NAMALWA (cell line): ENCODE data around the gene TNFRSF13B.
"Not testable (repeated sequence)": the region's sequence is repeated elsewhere in the genome, so short reads cannot be mapped to it uniquely, and the experiment has no call there.

Experiments used
- DNase-seq: peaks from one replicate; pipeline ENCODE4 v3.0.0-alpha.2; 2015; ENCODE audit warnings: low spot score

TNFRSF13B gene

DNA sequence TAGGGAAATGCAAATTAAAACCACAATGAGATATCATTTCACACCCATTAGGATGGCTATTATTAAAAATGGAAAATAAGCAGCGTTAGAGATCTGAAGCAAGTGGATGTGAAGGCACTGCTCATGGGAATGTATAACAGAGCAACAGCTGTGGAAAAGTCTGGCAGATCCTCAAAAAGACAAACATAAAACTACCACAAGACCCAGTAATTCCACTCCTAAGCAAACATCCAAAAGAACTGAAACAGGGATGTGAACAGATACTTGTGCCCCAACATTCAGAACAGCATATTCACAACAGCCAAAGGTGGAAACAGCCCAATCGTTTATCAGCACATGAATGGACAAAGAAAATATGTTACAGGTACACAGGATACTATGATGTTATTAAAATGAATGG lies 10.9 kb downstream of the TNFRSF13B start:
- DNase-seq: not testable (repeated sequence)

DNA sequence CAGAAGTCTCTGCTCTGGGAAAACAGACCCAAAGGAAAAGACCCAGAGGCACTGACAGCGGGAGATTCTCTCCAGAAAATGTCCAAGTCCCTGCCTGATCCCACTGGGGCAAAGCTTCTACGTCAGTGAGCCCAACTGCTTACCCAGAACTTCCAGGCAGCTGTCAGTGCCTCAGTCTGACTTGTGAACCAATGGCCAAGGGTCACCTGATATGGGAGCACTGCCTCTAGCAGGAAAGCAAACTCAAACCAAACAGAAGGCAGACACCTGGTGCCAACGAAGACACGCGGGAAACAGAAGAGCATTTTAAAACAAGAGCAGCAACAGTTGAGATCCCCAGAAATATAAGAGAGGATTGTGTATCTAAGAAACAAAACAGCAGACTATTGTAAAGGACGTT lies 16.9 kb downstream of the TNFRSF13B start:
- not testable (repeated sequence) for DNase-seq

DNA sequence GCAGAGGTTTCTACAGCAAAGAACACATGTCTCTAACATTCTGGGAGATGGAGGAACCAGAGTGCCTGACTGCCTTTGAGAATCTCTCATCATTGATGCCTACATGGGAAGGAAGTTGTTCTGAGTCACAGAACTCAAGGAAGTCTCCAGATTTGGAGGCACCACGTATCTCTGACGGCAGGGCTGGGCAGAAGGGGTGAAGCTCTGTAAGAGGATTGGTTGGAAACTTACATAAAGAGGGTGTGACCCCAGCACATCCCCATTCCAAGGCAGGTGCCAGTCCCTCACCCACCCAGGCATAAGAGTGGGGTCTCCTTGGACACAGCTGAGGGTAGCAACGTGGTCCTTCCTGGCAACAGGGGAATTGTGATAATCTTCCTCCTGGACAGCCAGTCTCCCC lies 17.4 kb downstream of the TNFRSF13B start:
- DNase-seq: no peak

DNA sequence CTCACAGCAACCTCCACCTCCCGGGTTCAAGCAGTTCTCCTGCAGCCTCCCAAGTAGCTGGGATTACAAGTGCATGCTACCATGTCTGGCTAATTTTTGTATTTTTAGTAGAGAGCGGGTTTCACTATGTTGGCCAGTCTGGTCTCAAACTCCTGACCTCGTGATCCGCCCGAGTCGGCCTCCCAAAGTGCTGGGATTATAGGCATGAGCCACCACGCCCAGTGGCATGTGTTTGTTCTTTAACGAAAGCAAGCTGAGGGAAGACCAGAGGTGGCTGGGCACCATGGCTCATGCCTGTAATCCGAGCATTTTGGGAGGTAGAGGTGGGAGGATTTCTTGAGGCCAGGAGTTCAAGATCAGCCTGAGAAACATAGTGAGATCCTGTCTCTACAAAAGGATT lies 18.1 kb downstream of the TNFRSF13B start:
- no peak for DNase-seq

DNA sequence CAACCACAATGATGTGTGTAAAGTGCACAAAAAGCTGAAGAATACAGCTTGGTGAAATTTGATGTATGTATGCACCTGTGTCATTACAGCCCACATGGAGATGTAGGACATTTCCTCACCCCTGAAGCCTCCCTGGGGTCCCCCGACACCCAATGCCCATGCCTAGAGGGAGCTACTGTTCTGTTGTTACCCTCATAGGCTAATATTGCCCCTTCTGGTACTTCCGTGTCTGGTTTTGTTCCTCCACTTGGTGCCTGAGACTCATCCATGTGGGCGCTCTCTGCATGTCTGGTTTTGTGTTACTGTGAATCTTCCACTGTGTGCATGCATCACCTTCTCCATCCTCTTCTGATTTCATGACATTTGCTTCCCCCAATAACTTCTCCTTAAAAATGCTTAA lies 18.6 kb downstream of the TNFRSF13B start:
- peak; percentile 9 for DNase-seq

DNA sequence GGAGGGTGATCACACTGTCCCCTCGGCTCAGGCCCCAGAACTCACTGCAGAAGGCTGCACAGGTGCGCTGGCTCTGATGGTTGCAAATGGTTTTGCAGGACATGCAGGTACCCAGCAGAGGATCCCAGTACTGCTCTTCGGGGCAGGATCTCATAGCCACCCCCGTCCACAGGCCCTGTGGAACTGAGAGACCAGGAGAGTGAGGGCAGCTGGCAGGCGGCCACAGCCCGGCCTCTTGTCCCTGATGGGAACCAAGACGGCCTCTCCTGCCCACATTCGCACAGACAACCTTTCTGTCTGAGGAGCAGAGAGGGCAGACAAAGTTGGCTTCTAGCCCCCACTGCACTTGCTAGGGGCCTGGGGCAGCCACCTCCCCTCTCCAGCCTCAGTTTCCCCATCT lies 19.5 kb downstream of the TNFRSF13B start:
- no peak for DNase-seq

DNA sequence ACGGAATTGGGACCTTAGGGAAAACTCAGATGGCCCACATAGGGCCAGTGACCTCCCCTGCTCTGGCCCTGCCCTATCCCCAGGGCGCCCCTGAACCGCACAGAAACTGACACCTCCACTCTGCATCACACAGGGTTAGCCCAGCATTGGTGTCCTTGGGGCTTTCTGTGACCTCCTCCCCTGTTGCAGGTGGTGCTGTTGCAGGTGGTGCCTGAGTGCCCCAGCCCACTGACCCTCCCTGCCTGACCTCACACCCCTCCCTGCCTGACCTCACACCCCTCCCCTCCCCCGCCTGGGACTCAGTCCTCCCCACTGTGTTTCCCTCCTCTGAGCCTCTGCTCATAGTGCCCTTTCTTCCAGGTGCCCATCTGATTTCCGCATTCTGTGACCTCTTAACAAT lies 21.4 kb downstream of the TNFRSF13B start:
- no peak for DNase-seq

DNA sequence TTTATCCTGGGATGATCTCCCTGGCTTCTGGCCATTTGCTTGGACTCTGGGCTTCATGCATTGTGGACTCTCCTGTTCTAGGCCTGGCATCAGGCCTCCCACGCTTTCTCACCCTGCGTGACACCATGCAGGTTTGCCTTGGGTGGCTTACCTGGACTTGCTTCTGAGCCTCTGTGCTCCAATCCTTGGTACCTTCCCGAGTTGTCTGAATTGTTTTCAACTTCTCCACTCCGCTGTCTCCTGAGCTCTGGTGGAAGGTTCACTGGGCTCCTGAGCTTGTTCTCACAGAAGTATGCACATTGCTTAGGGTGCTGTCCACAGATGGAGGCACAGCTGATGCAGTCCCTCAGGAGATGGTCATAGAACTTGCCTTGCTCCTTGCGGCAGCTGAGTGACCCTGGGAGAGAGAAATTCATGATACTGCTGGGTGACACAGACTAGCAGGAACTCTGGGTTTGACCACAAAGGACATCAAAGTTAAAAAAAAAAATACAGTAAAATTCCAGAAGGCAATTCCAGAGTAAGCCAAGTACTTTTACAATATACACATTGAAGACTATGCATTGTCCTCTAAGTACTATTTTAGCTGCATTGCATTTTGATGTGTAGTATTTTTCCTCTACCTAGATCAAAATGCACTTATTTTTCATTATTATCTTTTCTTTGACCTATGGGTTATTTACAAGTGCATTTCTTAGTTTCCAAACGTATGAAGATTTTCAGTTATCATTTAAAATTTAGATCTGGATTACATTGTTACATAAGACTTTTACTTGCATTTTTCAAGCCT lies 23.1 kb downstream of the TNFRSF13B start:
- no peak for DNase-seq

DNA sequence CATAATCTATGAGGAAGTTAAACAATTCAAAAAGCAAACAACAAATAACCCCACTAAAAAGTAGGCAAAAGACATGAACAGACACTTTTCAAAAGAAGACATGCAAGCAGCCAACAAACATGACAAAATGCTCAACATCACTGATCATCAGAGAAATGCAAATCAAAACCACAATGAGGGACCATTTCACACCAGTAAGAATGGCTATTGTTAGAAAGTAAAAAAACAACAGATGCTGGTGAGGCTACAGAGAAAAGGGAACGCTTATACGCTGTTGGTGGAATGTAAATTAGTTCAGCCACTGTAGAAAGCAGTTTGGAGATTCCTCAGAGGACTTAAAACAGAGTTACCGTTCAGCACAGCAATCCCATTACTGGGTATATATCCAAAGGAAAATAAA lies 24.4 kb downstream of the TNFRSF13B start:
- peak; percentile 16 for DNase-seq

DNA sequence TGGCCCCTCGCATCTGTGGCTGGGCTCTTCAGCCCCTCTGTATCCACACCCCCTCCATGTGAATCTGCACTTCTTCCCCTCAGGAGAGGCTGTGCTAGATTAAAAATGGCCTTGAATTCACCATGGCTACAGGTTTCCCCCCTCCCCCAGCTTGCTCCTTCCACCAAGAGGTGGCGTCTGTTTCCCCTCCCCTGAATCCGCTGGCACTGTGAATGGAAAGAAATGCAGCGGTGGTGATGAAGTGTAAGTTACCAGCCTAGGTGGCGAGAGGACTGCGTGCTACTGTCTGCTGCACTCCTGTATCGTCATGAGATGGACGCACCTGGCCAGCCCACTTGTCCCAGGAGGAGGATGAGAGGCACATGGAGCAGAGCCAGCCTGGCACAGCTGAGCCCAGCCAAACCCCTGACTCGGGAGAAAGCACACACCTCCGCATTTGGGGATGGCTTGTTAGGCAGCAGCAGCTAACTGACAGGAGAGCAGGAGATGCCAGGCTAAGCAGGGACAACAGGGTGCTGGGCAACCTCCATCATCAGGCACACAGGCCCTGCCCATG lies 26.2 kb downstream of the TNFRSF13B start:
- DNase-seq: no peak

DNA sequence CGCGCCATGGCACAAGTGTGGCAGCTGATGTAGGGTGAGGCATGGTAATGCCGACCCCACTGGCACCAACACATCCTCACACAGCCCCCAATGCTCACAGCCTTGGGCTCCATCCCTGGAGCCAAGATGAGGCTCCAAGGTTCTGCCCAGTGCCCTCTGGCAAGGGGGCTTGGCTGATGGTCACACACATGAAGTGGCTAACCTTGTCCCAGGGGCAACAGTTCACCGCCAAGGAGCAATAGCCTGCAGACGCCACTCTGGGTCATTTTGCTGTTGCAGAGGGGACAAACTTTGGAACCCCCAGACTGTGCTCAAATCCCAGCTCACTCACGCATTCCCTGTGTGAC lies 26.8 kb downstream of the TNFRSF13B start:
- DNase-seq: no peak

DNA sequence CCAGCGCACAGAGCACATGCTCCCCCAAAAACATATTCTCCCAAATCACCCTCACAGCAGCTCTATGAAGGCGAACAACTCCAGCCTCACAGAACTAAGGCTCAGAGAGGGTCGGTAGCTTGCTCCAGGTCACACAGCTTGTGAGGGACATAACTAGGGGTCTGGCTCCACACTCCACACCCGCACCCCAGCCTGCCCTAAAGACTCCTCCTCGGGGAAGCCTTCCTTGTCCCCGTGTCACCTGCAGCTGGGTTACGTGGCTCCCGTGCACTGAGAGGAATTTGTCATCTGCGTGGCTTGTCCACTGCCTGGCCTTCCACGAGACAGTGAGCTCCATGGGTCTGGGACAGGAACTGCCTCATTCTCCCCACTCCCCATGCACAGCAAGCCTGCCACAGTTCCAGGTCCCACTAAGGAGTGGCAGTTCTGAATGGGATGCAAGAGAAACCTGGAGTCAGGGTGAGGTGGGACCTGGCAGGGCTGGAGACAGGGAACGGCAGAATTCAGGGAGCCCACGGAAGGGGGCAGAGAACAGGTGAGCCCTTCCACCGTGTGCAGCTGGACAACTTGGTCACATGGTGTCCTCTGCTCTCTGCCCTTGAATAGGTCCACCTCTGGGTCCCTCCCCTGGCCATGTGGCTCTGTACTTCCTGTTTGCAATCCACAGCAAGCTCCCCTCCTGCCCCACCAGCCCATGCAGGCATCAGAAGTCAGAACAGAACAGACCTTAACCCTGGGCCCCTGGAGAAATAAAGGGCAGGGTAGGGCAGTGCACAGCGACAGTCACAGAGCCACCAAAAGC lies 27.4 kb downstream of the TNFRSF13B start:
- no peak for DNase-seq

DNA sequence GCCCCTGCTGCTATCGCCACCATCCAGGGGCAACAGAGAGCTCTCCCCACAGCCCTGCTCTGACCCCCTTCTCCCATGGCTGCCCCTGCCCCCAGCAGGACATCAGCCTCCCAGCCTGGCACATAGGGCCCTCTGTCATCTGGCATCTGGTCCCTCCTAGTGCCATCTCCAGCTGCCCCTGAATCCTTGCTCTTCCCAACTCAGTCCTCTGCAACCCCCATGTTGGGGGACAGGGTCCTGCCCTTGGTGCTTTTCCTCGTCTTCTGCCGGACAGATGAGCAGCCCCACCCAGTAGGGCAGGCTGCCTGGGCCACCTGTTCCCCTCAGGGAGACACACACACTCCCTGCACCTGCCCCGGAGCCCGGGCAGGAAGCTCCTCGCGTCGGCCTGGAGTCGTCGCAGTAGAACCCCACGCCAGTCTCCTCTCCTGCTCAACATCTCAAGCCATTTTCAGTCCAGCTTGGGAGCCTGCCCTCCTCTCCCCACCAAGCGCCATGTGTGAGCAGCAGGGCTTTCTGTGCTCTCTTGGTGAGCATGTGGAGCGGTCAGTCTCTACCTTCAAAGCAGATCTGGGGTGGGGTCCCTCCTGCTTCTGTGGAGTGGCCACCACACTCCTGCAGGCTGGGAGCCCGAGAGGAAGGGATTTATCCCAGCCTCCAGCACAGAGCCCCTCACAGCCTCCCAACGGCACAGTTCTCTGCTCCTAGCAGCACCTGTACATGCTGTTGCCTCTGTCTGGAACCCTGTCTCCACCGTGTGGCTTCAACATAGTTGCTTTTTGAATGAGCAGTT lies 28.2 kb downstream of the TNFRSF13B start:
- DNase-seq: no peak

DNA sequence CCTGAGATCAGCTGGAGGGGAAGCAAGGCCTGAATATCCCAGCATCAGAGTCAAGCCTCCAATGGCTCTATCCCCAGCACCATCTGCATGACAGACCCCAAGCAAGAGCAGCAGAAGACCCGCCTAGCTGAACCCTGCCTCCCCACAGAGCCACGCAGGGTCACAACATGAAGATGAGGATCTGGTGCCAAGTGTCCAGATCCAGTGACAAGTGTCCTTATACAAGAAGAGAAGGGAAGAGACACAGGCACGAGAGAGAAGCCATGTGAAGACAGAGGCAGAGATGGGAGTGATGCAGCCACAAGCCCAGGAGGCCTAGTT lies 28.9 kb downstream of the TNFRSF13B start:
- no peak for DNase-seq

DNA sequence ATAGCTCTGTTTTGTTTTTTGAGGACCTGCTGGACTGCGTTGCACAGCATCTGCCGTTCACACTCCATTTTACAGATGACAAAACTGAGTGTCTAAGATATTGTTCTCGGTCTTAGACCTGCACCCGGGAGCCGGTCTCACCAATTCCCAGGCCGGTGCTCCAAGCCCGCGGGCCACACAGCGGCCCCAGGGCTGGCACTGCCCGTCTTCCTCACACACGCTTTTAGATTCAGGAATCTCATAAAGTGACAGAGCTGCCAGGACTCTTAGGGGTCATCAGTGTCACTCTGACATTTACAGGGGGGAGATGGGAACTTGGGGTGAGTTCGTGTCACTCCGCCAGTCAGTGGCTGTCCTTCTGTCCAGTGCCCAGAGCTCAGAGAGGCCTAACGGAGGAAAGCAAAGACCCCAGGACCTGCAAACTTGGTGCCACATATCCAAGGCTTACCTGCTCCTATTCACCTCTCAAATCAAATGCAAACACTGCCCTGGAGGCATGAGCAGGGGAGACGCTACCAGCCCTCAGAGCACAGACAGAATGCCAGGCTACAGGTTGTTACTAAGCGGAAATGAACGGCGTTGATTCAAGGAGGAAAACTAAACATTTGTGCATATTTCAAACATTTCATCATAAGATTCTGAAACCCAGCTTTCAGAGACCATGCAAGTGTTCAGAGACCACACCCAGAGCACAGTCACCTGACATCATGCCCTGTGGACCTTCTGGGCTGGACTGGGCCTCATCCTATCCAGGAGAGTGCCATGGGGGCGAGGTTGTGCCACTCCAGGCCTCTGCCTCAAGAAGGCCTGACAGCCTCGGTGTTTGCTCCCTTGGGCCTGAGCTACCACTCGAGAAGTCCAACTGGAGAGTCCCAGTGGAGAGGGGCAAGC lies 29.5 kb downstream of the TNFRSF13B start:
- no peak for DNase-seq

DNA sequence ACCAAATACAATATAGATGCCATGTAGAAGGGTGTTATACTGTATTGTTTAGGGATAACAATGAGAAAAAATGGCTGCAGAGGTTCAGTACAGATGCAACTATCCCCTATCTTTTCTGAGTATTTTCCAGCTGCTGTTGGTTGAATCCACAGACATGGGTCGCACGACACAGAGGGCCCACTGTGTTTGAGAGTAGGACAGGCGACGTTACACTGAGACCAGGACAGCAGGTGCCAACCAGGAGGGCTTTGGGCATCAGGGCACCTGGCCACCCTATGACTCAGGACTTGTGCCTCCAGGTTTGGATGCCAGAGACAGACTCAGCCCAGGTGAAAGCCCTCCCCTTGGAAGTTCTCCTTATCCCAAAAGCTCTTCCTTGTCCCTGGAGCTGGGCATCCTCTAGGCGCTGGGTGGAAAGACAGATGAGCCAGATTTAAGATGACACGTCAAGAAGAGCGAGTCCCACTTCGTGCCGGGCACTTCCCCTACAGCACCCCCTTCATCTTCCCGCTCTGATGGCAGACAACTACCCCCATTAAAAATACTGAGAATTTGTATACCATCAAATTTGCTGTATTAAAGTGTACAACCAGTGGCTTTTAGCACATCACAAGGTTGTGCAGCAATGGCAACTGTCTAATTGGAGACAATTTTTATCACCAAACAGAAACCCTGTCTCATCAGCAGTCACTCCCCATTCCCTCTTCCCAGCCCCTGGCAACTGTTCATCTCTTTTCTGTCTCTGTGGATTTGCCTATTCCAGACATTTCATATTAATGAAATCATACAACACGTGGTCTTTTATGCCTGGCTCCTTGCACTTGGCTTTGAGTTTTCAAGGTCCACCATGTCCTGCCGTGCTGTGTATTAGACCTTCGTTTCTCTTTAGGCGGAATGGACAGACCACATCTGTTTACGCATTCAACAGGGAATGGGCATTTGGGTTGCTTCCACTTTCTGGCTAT lies 30.6 kb downstream of the TNFRSF13B start:
- DNase-seq: no peak

DNA sequence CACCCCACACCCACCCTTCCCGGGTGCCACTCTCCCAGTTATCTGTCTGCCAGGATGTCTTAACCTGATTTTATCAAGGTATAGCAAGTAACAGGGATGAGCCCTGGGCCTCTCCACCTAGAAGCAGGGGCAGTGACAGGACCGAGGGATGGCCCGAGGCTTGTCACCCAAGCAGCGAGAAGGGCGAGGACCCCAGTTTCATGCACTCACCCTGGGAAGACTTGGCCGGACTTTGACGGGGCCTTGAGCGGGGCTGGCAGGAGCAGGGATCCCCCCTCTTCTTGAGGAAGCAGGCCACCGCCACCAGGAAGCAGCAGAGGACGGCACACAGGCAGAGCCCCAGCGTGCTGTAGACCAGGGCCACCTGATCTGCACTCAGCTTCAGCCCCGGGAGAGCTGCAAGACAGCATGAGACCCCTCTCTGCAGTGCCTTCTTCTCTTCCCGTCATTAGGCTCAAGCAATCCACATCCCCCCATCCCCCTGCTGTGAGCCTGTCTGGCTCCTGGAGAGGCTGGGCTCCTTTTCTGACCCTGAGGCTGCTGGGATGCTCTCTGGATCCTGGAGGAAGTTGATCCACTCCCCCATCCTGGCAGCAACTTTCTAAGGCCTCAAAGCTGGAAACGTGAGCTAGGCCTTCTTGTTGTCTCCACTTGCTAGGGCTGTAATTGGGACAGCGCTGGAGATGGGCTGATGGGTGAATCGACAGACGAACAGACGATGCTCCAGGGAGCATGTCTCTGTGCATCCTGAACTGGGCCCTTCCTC lies 31.6 kb downstream of the TNFRSF13B start:
- no peak for DNase-seq

DNA sequence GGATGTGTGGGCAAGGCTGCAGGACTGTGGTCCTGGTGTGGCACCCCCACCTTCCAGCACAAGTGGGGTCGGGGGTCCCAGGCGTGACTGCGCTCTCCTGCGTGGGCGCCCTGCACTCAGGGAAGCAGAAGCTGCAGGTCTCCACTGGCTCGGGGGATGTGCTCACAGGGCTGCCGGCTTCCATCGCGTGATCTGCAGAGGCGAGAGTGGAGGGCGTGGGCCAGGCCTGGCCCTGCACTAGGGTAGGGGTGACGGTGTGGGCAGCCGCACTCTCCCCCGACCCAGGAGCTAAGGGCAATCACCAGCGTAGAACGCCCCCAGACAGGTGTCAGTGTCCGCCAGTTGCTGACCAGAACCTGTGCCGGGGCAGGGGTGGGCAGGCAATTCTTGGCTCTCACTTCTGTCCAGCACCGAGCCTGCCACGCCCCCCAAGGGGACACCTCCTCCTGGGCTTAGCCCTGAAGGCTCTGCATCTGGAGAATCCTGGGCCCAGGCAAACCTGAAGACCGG lies 32.3 kb downstream of the TNFRSF13B start:
- no peak for DNase-seq

DNA sequence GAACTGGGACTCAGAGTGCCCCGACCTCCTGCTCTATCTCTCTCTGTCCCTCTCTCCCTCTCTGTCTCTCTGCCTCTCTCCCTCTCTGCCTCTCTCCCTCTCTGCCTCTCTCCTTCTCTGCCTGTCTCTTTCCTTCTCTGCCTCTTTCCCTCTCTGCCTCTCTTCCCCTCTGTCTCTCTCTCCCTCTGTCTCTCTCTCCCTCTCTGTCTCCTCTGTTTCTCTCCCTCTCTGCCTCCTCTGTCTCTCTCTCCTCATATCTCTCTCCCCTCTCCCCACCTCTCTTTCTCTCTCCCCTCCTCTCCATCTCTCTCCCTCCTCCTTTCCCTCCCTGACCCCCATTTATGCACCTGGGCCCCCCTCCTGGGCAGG lies 32.7 kb downstream of the TNFRSF13B start:
- DNase-seq: no peak
